NCI-H510A treated with DMSO at 0.1 percent for 48 hours (cell line): Measurements from ENCODE around the gene NDUFA11.

Experiments
- DNase-seq: peaks from one replicate; lab custom pipeline; 2025; lab: John Stamatoyannopoulos, UW

NDUFA11 gene

GRCh38 chr19:5932609-5933262 is 29.1 kb upstream of the NDUFA11 start:
- no peak for DNase-seq

DNA sequence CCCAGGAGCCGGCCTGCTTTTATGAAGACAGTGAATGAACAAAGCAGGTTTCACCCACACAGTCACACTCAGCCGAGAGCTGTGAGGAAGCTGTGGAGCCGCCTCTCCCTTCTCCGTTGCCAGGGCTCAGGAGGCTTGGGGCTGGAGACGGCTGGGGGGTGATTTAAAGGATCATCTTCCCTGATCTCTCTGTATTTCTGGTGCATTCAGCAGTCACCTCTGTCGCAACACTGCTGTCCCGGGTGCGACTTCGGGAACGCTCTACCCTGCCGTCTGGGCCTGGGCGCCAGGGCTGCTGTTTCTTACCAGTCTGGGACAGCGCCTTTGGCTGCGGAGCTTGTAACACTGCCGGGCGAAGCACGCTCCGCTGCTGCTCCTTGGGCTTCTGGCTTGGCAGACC is 28.6 kb upstream of the NDUFA11 start:
- no peak for DNase-seq

DNA sequence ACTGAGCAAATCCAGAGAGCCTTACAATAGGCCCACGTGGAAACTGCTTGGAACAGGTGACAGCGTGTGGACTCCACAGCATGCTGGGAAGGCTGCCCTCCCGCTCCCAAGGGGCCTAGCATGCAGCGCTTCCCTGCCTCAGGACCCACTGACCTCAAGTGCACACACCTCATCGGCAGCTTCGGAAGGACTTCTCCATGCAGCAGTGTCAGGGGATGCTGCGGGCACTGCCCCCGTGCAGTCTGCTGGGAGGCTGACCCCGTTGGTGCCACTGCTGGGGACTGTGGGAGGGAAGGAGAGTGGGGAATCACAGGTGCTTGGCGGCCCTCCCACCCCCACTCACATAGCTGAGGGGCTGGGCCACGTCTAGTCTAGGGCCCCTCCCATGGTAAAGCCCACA is 27.7 kb upstream of the NDUFA11 start:
- DNase-seq = no peak

DNA sequence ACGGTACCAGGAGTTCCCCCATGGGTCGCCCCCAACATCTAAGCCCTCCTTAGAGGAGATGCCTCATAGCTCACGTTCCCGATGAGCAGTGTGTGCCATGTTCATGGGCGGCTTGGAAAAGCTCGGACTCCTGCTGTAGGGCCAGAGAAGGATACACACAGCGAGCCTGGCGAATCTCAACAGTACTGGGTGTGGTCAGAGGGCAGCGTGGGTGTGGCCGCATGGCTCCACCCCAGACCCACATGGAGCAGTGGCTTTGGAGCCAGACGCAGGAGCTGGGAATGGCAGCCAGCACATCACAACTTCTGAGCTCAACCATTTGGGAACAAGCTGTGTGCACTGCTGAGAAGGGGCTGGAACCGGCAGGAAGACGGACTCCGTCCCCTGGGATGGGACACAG is 26.0 kb upstream of the NDUFA11 start:
- DNase-seq = no peak

- DNase-seq = no peak
These were observed 25.6 kb upstream of the NDUFA11 start for GRCh38 chr19:5929179-5929578.

DNA sequence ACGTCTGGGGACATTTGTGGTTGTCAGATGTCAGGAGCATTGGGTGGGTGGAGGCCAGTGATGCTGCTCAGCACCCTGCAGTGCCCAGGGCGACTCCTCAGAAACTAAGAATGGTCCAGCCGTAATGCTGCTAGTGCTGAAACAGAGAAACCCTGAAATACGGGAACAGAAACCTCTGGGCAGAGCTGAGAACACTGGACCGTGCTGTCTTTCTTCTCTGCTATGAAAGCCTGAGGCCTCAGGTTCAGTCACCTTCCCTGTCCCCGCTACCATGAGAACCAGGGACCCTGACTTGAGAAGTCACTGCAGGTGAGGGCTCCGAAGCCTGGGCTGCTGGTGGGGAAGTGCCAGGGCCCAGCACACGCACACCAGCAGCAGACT is 23.8 kb upstream of the NDUFA11 start:
- no peak for DNase-seq

DNA sequence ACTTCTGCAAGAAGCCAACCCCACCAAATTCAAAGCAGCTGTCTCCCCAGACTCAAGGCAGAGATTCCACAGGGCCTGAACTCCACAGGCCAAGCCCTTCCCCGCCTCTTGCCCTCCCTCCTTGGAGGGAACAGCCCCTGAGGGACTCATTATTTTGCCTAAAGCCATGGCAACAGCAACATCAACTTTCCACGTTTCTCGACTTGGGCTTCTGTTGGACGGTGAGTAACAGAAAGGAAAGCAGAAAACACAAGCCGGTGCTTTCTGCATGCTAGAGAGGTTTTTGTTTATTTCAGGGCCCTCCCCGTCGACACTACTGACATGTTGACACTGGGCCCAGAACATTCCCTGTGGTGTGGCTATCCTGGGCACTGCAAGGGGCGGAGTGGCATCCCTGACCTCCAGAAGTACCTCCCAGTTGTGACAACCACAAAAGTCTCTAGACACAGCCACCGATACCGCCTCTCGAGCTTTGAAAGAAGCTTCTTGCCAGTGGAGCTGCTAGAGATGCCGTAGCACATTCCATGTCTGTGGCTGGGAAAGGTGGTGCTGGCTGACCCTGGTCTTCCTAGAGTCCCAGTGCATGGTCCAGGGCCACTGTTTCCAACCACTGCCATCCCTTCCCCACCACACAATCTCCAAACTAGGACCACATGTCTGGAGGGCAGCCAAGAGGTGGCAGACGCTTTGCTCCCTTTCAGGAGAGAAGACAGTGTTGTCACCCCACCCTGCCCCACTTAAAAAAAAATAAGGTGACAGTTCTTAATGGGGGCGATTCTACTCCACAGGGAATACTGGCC is 23.3 kb upstream of the NDUFA11 start:
- DNase-seq = no peak

DNA sequence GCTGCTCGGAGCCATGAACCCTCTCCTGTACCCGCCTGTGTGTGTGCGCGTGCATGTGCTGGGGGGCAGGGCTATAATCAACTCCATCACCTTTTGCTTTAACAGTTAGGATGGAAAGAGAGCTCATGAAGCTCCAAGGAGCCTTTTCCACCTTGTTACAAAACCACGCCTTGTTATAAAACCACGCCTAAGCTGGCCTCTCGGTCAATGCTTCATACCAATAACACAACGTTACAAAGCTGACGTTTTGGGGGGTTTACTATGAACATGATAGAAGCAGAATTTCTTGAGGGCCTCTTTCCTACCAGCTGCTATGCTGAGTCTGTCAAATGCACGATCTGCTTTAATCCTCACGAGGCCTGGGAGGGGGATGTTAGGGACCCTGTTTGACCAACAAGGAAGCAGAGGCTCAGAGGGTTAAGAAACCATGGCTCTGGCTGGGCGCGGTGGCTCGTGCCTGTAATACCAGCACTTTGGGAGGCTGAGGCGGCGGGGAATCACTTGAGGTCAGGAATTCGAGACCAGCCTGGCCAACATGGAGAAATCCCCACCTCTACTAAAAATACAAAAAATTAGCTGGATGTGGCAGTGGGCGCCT is 22.3 kb upstream of the NDUFA11 start:
- DNase-seq = no peak

- no peak for DNase-seq
These were observed 19.8 kb upstream of the NDUFA11 start for GRCh38 chr19:5923356-5923755.

- DNase-seq = no peak
These were observed 18.6 kb upstream of the NDUFA11 start for GRCh38 chr19:5922161-5922545.

GRCh38 chr19:5921516-5922160 is 18.0 kb upstream of the NDUFA11 start:
- DNase-seq = no peak

DNA sequence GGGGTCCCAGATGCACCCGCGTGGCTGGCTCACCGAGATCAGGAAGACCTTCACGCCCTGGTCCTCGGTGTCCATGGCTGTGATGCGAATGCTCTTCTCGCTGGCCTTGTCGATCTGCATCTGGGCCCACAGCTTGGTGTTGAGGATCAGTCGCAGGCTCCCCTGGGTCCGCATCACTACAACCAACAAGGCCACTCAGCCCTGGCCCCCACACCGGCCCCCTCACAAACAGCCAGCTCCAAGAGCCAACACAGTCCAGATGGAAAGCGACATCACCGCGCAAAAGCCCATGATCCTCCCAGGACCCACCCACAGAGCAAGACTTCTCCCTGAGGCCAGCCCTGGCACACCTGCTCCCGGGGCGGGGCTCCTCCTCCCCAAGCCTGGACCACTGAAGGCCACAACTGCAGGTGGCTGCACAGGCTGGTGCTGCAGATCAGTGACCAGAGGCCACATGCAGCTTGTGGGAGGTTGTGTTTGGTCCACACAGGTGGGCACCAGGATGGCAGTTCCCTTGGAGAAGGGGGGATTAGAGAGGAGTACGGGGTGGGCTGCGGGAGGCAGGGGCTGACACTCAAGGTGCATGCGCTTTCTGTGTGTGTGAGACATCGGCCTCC is 15.0 kb upstream of the NDUFA11 start:
- no peak for DNase-seq

GRCh38 chr19:5917431-5918107 is 14.0 kb upstream of the NDUFA11 start:
- no peak for DNase-seq

GRCh38 chr19:5916181-5916708 is 12.7 kb upstream of the NDUFA11 start:
- DNase-seq = no peak

DNA sequence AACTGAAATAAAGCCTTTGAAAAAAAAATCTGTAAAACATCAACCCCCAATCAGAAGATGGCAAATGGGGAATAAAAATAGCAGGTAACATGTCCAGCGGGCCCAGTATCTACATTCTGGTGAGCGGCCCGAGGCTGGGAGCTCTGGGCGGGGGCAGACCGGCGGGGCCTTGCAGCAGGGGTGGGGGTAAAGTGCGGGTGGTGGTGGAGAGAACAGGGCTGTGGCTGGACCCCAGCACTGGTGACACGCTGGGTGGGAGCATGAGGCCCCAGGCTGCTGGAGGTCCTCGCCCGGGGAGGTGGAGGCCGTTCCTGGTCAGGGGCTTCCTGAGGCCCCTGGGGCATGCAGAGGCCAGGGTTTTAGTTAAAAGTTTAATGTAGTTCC is 12.2 kb upstream of the NDUFA11 start:
- DNase-seq = no peak

DNA sequence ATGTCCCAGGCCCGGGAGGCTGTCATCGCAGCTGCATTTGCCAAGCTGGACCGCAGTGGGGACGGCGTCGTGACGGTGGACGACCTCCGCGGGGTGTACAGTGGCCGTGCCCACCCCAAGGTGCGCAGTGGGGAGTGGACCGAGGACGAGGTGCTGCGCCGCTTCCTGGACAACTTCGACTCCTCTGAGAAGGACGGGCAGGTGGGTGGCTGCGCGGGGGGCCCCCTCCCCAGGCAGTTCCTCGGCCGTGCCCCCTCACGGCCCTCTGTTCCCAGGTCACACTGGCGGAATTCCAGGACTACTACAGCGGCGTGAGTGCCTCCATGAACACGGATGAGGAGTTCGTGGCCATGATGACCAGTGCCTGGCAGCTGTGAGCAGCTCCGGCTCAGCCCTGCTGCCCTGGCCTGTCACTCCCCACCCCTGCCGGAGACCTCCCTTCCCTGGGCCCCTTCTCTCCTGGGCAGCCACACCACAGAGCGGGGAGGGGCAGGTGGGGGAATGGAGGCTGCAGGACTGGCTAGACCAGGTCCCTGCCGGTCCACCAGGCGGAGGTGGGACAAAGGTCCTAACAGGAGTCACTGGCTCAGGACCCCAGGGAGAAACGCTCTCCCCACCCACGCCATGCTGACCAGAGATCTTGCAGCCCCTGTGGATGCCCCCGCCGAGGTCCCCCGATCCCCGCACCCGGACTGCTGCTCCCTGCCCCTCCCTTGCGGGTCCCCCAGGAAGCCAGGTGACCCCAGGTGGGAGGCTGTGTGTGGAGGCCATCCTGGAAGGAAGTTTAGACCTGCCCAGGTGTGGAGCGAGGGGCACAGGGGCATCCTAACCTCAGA is 11.6 kb upstream of the NDUFA11 start:
- DNase-seq = no peak

DNA sequence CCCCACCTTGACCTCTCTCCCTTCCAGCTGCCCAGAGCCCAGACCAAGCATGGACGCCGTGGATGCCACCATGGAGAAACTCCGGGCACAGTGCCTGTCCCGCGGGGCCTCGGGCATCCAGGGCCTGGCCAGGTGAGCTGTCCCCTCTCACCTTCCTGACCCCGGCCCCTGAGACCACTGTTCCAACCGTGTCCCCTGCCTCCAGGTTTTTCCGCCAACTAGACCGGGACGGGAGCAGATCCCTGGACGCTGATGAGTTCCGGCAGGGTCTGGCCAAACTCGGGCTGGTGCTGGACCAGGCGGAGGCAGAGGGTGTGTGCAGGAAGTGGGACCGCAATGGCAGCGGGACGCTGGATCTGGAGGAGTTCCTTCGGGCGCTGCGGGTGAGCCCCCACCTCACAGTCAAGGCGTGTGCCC is 10.8 kb upstream of the NDUFA11 start:
- DNase-seq = no peak

- no peak for DNase-seq
These were observed 10.3 kb upstream of the NDUFA11 start, which contains the start of gene CAPS for GRCh38 chr19:5913739-5914357. Gene CAPS (plus strand): TSS chr19:5914254. CDS start chr19:5914407, 153 bp downstream.

DNA sequence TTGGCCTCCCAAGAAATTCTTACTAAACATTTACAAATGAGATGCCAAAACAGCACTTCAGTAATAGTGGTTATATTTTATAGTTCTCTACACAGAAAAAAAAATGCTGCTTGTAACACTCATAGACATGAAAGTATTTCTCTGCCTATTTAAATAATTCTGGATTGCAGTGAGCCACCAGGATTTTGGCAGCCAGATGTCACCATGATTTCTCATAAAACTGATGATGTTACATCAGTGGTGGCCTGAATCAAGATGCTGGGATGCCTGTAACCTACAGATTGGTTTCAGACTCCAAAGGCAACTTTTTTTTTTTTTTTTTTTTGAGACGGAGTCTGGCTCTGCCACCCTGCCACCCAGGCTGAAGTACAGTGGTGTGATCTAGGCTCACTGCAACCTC is 7.8 kb upstream of the NDUFA11 start:
- no peak for DNase-seq

DNA sequence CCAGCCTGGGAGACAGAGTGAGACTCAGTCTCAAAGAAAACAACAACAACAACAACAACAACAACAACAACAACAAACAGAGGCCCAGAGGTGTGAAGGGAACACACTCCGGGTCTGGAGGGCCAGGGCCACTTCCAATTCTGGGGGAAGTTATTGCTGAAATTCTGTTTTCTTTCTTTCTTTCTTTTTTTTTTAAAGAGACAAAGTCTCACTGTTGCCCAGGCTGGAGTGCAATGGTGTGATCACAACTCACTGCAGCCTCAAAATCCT is 7.0 kb upstream of the NDUFA11 start:
- no peak for DNase-seq
